Measurements from ENCODE around the gene MAPK4.

MAPK4 gene

DNA sequence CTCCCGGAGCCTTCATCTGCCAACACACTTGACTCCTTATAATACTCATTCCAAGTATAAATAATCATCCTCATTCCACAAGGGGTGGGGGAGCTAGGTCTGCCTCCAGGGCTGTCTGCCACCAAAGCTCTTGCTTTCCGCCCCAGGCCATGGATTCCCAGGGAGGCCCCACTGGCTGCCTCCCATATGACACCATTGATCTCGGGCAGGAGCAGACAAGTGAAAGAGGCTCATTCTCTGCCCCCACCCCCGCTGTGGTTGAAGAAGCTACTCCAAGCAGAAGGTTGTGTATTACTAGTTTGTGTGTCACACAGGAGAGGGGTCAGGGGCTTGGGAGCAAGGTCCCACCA, 160.4 kb downstream of the MAPK4 start:
- TF ChIP-seq, protein P1, sequence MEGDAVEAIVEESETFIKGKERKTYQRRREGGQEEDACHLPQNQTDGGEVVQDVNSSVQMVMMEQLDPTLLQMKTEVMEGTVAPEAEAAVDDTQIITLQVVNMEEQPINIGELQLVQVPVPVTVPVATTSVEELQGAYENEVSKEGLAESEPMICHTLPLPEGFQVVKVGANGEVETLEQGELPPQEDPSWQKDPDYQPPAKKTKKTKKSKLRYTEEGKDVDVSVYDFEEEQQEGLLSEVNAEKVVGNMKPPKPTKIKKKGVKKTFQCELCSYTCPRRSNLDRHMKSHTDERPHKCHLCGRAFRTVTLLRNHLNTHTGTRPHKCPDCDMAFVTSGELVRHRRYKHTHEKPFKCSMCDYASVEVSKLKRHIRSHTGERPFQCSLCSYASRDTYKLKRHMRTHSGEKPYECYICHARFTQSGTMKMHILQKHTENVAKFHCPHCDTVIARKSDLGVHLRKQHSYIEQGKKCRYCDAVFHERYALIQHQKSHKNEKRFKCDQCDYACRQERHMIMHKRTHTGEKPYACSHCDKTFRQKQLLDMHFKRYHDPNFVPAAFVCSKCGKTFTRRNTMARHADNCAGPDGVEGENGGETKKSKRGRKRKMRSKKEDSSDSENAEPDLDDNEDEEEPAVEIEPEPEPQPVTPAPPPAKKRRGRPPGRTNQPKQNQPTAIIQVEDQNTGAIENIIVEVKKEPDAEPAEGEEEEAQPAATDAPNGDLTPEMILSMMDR (IDR thresholded peaks at IDR 0.05; ENCODE audit: insufficient read depth, missing control alignments) = no peak
- FAIRE-seq = no peak

DNA sequence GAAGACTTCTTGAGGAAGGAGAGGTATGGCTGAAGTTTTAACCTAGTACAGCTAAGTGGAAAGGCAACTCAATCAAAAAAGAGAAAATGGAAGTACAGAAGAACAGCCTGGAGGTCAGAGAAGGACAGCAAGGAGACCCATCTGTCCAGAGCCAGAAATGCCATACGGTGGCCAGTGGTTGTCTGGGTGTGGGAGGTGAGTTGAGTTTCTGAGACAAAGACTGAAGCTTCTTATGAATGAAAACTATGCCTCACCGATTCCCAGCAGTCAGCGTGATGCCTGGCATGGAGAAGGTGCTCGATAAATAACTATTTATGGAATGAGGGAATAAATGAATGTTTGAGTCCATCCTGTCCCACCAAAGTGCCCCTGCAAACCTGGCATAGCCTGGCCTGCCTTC, 161.1 kb downstream of the MAPK4 start:
- DNase-seq (ENCODE audit: insufficient read length, low spot score) (no peak), FAIRE-seq (no peak)
- TF ChIP-seq, protein P1 (IDR thresholded peaks at IDR 0.05; ENCODE audit: insufficient read depth, missing control alignments) = no peak

More for the DNA sequence above, 160.4 kb downstream of the MAPK4 start:
- no peak for DNase-seq (ENCODE audit: insufficient read length, low spot score)

DNA sequence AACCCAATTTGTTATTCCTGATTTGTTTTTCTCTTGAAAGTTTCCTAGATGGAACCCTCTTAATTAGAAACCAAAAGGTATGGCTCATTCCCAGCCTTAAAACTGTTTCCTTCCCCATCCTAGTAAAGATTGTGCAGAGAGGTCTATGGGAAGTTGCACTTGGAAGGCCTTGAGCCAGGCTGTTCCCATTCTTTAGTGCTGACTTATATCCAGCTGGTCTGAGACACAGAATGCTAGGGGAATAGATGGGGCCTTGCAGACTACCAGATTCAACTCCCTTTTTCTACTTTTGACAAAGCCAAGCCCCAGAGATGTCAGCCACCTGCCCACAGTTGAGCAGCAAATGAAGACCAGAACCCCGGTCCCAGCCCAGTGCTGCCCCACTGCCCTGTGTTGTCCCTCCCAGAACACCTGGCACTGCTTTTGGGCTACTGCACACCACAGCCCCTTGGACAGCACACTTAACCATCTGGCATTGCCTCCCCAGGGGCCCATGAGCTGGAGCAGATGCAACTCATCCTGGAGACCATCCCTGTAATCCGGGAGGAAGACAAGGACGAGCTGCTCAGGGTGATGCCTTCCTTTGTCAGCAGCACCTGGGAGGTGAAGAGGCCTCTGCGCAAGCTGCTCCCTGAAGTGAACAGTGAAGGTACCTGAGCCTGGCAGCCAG, 161.7 kb downstream of the MAPK4 start:
- DNase-seq (ENCODE audit: insufficient read length, low spot score) (no peak), FAIRE-seq (no peak)
- TF ChIP-seq, protein P1 (IDR thresholded peaks at IDR 0.05; ENCODE audit: insufficient read depth, missing control alignments) = no peak

DNA sequence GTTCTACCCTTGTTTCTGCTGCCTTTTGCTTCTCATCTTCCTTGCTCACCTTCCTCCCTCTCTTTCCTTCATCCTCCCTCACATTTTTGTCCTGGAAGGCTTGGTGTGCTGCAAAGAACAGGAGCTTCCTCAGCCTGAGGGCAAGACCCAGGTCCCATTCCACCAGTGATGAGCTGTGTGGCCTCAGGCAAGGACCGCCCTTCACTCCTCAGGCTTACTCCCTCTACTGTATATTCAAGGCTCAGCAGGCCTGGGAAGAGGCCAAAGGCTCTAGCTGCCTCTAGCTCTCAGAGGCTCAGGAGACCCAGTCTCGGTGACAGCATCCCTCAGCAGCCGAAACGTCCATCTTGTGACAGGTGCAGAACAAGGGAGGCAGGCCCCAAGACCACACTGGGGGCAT, 162.4 kb downstream of the MAPK4 start:
- DNase-seq (ENCODE audit: insufficient read length, low spot score) (no peak), FAIRE-seq (no peak)
- TF ChIP-seq, protein P1 (IDR thresholded peaks at IDR 0.05; ENCODE audit: insufficient read depth, missing control alignments) = no peak

DNA sequence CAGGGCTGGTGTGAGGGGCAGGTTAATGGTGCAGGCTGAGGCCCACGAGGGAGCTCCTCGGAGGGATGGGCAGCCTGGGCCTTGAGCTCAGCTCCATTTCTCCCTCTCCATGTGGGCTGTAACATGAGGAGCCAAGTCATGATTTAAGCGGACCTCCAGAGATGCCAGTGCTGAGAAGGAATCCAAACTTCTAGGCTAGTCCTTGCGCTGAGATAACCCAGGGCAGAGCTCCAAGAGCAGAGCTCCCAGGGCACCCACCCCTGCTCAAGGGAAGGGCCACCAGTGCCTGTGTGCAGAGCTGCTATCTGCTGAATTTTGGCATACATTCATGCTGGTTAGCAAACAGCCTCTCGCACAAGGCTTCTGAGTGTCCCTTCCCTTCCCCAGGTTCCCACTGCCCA, 164.9 kb downstream of the MAPK4 start:
- TF ChIP-seq, protein P1 (IDR thresholded peaks at IDR 0.05; ENCODE audit: insufficient read depth, missing control alignments) = no peak
- DNase-seq (ENCODE audit: insufficient read length, low spot score) (no peak), FAIRE-seq (no peak)

DNA sequence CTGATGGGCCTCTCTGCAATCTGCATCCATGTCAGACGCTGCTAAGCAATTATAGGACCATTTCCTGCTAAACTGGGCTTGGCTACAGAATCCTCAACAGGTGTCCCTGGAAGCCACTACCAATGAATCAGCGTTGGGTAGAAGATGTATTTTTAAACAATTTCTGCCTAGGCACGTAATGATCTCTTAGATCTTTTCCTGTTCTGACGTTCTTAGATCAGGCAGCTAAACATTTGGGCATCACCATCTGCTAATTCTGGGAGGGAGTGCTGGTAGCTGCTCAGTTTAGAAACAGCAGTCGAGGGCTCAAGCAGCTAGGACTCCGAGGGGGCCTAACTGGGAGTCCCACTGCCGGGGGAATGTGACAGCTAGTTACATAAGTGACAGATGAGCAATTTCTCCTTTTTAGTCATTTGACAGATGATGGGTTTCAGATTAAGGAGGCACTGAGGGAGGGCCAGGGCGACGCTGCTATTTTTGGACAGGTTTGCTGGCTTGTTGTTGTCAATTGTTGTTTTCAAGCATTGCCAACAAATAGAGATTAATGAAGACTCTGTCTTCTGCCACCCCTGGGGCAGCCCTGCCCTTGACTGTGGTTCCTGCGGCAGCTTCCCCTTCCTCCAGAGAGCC, 167.2 kb downstream of the MAPK4 start:
- DNase-seq (ENCODE audit: insufficient read length, low spot score) (no peak), FAIRE-seq (no peak)
- TF ChIP-seq, protein P1 (IDR thresholded peaks at IDR 0.05; ENCODE audit: insufficient read depth, missing control alignments) = no peak

Data from D721Med (cell line).